Adipose tissue (tissue), 3 donors: ENCODE data around the gene DLX2. TPM values are rescaled to one million over a fixed set of nuclear protein-coding genes. Genes with fewer than 3 reads are reported as not detected.

ENCODE experiments used
- H3K27ac ChIP-seq: one replicate; pipeline ENCODE4 v1.5.1; 2013; ENCODE audit warnings: low read depth, low read length
- WGBS, 3 donors: extraction: QIAGEN DNeasy Blood & Tissue Kit; methylation state at CpG; one replicate each; pipeline ENCODE4 v1.1.7; 2013; 5-methylcytosine and 5-hydroxymethylcytosine counted together
- polyA plus RNA-seq, 3 donors: library from polyadenylated mRNA; stranded (reverse); fragments of 200-250 nt; gene quantifications; one replicate each; pipeline ENCODE4 v1.2.3, GENCODE V29; 2013
- donor health status: healthy with polysubstance abuse.
- donor health status: Bipolar disorder and iron deficiency.
- donor health status: healthy.

Gene DLX2
- polyA plus RNA-seq, 3 donors: 0.03 TPM; not detected in 2

- no peak overlapping the region for H3K27ac ChIP-seq
- 7 to 9% (median 8%) methylated on average over 31 of the region's 31 CpGs for WGBS, 3 donors
Measured at GRCh38 chr2:172087207-172087779, 15.4 kb downstream of the DLX2 start.

DNA sequence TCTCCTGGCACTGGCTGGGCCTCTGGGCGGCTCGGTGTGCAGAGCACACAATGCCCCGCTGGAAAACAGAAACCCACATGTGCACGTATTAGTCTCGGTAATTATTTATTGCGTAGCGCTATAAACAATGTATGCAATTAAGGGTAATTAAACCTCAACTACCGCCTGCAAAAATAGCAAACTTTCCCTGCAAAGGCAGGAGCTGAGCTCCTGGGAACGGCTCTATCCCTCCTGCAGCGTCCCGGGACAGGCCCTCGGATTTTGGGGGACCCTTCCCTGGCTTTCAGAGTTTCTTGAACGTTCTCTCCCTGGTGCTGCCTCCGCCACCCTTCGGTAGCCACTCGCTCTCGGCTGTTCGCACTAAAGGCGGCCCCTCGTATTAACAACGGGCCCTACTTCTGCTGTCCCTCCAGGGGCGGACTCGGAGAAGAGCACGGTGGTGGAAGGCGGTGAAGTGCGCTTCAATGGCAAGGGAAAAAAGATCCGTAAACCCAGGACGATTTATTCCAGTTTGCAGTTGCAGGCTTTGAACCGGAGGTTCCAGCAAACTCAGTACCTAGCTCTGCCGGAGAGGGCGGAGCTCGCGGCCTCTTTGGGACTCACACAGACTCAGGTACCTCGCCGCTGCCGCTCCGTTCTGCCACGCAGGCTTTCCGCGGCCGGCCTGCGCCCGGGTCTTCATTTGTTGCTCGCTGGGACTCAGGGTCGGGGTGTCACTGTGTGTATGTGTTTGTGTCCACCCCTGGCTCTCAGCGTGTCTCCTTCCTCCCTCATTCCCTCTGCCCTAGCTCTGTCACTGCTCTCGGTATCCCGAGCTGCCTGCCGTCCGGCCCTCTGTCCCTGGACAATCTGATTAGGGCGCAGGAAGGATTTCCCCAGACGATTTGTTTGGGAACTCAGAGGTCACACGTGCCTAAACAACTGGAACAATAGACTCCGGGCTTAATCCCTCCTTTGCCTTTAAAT lies 16.2 kb downstream of the DLX2 start:
- 6 to 7% (median 6%) methylated on average over 54 of the region's 54 CpGs for WGBS, 3 donors
- H3K27ac ChIP-seq: no peak overlapping the region

- H3K27ac ChIP-seq: no peak within 1 kb of the TSS
- WGBS, 3 donors: 5 to 7% (median 5%) methylated on average over 34 of the region's 34 CpGs
Measured at GRCh38 chr2:172085460-172086159, 17.1 kb downstream of the DLX2 start, which contains the start of gene DLX1. TSS of gene DLX1 (plus strand) at chr2:172085507. CDS start at chr2:172085678, 171 bp downstream.

GRCh38 chr2:172084645-172085459 lies 17.8 kb downstream of the DLX2 start:
- H3K27ac ChIP-seq: no peak overlapping the region
- WGBS, 3 donors: 1% methylated on average over 74 to 76 of the region's 76 CpGs

DNA sequence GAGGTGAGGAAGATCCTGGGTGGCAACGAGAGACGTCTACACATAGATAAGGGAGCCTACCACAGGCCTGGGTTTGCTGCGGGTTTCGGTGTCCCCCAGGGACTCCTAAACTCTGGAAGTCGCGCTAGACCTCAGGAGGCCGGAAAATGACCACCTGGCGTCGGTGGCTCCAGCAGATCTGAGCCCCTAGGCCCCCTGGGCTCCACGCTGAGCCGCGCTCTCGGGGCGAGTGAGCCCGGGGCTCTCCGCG lies 18.4 kb downstream of the DLX2 start:
- 2 to 7% (median 6%) methylated on average over 17 of the region's 17 CpGs for WGBS, 3 donors

DNA sequence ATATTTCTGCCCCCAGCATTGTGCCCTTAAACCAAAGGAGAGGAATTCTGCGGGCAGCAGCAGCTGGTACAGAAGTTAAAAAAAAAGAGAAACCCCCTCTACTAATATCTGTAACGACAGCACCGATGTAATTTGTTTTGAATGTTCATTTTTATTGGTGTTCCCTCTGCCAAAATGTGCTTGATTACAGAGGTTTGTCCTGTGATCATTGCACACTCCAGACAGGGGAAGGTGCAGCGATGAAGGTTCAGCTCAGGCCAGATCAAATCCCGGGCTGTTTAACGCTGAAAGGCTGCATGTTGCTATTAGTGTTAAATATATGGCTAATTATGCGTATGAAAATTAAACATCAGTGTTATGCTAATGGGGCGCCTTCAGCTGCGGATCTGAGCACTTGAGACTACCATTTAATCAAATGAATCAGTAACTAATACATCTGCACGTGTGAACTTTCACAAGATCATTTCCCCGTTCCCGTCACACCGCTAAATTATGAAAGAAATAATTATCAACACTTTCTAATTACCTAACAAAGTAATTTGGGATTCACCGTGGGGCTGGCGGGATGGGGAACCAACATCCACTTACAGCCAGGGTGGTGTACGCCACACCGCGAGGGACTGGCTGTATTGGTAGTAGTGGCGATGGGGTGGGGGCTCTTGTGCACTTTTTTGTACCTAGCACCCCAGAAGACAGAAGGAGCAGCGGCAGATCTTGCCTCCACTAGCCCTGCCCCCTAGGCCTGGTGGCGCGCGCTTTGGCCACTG lies 18.9 kb downstream of the DLX2 start:
- H3K27ac ChIP-seq: no peak overlapping the region

More for the DNA sequence above, 18.4 kb downstream of the DLX2 start:
- no peak overlapping the region for H3K27ac ChIP-seq

GRCh38 chr2:172082944-172083627 lies 19.6 kb downstream of the DLX2 start:
- 9 to 12% (median 11%) methylated on average over 42 of the region's 42 CpGs for WGBS, 3 donors
- H3K27ac ChIP-seq: no peak overlapping the region

More for the DNA sequence above, 18.9 kb downstream of the DLX2 start:
- WGBS, 3 donors: 10 to 12% (median 11%) methylated on average over 23 of the region's 23 CpGs

GRCh38 chr2:172082105-172082943 lies 20.4 kb downstream of the DLX2 start:
- WGBS, 3 donors: 10 to 13% (median 11%) methylated on average over 14 of the region's 14 CpGs
- no peak overlapping the region for H3K27ac ChIP-seq

DNA sequence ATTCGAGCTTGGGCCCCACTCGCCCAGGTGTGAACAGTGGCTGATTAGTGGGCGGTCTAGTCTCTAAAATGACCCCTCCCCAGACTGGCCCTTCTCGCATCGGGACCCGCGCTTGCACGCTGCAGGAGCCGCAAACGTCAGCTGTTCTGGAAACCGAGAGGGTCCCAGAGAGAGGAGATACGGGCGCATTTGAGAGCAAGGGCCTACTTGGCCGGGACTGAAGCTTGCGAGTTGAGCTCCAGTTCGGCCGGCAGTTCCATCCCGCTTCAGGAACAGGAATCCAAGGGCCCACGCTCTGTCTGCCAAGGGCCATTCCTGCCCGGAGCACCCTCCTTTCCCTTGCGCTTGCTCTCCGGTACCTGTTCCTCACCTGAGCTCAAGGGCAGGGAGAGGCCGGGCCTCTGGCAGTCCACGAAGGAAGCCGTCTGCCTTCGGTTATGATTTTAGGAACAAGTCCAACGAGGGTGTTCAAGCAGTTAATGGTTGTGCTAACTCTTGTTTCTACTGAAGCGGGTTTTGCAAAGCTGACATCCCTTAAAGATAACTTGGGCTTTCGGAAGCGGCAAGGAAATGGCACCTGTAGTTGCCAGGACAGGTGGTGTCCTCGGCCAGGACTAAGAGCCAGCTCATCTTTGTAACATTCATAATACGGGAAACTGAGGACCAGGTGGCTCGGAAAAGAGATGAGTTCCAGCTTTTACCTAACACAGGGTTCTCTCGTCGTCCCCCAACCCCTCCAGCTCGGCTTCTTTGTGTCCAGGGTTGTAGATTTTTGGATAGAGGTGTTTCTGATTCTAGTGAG lies 21.3 kb downstream of the DLX2 start:
- no peak overlapping the region for H3K27ac ChIP-seq
- WGBS, 3 donors: 11 to 19% (median 17%) methylated on average over 36 of the region's 36 CpGs

DNA sequence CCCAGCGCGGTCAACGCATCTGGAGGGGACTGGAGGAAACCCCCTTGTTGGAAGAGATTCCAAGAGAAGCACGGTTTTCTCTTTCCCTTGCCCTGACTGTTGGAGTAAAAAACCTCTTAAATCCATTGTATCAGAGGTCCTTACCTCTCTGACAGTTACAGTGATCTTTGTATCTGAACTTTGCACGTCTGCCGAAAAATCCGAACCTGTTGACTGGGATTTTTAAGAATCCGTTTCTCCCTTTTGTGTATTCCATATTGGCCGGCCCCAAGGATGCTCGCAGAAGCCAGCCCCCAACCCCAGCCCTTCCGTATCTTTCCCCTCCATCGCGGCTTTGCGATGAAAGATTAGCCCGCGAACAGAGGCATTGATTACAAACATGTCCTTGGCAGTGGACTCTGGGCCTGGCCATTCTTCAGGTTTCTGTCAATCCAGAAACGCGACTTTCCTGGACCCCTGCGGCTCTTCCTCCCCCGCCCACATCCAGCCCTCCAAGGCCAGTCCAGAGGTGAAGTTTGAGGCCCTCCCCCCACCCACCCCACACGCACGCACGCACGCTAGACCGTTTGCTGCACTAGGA lies 22.0 kb downstream of the DLX2 start:
- WGBS, 3 donors: 19 to 32% (median 28%) methylated on average over 25 of the region's 25 CpGs
- H3K27ac ChIP-seq: no peak overlapping the region

DNA sequence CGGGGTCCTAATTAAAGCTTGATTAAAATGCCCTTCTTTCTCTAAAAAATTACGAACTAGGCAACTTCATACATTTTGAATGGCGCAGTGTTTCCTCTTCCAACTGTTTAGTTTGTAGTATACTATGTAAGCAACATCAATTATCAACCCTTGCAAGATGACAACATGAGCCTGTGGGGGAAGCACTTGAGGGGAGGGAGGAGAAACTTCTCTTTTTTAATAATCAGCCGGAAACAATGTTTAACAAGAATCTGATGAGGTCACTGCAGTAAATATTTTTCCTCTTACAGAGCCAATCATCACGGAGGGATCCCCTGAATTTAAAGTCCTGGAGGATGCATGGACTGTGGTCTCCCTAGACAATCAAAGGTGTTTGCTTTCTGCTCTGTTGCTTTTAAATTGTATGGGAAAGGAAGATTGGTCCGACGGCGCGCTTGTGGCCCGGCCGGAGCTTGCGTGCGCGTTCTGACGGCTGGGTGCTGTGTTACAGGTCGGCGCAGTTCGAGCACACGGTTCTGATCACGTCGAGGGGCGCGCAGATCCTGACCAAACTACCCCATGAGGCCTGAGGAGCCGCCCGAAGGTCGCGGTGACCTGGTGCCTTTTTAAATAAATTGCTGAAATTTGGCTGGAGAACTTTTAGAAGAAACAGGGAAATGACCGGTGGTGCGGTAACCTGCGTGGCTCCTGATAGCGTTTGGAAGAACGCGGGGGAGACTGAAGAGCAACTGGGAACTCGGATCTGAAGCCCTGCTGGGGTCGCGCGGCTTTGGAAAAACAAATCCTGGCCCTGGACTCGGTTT lies 22.7 kb downstream of the DLX2 start:
- H3K27ac ChIP-seq: no peak overlapping the region
- WGBS, 3 donors: 35 to 42% (median 36%) methylated on average over 38 of the region's 38 CpGs

DNA sequence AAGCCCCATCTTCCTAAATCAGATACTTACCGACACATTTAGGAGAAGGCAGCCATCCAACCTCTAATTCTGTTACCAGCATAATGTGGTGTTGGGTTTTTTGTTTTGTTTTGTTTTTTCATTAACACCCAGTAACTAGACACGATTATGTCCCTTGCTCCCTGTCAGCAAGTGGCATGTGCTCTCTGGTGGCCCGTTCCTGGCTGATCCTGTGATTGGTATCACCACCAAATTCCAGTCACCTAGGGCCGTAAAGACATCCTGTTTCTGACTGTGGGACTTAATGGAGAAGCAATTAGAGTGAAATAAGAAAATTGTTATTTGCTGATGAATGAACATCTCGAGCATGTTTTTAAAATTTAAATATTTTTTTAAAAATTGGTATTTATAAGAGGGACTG lies 23.3 kb downstream of the DLX2 start:
- WGBS, 3 donors: 86 to 94% (median 89%) methylated on average over 5 of the region's 5 CpGs
- no peak overlapping the region for H3K27ac ChIP-seq

- H3K27ac ChIP-seq: no peak overlapping the region
- WGBS, 3 donors: 93 to 100% (median 98%) methylated on average over 1 of the region's 1 CpG
Measured at GRCh38 chr2:172074254-172074653, 28.4 kb downstream of the DLX2 start.

DNA sequence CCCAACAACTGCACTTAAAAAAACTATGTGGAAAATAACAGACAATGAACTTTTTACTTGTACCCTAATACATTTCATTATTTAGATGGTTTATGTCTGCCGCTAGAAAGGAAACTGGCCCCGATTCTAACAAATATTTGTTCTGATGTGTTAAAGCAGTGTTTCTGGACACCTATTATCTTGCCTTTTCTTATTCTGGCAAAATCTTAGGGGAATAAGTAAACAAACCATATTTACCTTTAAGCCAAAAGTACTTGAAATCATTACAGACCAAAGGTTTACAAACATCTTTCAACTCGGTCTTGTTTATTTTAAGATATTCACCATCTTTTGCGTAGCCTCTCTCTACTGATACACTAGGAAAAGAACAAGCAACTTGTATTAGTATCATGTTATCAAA lies 29.2 kb downstream of the DLX2 start:
- WGBS, 3 donors: 92 to 98% (median 97%) methylated on average over 4 of the region's 4 CpGs
- H3K27ac ChIP-seq: no peak overlapping the region

DNA sequence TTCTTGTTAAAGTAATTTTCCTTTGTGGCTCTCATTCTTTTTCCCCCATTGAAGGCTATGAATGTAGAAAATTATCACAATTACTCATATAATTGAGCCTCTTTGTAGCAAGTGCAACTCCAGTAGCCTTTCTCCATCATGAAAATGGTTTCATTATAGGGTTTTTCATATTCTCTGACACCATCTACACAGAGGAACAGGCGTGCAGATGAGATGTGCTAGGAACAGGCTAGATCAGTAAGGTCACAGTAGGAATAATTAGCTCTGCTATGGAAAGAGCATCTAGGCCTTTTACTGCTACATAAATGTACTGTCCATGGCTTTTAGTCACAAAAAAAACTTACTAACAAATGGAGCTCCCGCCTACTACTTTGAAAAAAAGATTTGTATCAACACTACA lies 30.0 kb downstream of the DLX2 start:
- no peak overlapping the region for H3K27ac ChIP-seq
- 93 to 98% (median 97%) methylated on average over 2 of the region's 2 CpGs for WGBS, 3 donors
